Left lung (tissue), 10 donors: ENCODE data around the gene EIF4ENIF1. TPM values are rescaled to one million over a fixed set of nuclear protein-coding genes. Genes with fewer than 3 reads are reported as not detected.
"Not testable (repeated sequence)": the region's sequence is repeated elsewhere in the genome, so short reads cannot be mapped to it uniquely, and the experiment has no call there.

Source experiments
- ATAC-seq: fragments of 200-7000 bp; cut with Tn5 transposase; one replicate; pipeline ENCODE4 v1.9.1; 2020; ENCODE audit warnings: moderate library complexity
- DNase-seq, 4 donors: peaks; one replicate each; pipeline ENCODE4 v3.0.0-alpha.2; 2013 to 2020
- H3K27ac ChIP-seq, 2 donors: fragments of 200-600 bp; sonication (generic) in 1 of 2; one replicate each; pipeline versions ENCODE4 v1.5.0 to v1.8.0; 2020 to 2021
- H3K27me3 ChIP-seq, 2 donors: fragments of 200-600 bp; sonication (generic) in 1 of 2; one replicate each; pipeline versions ENCODE4 v1.5.0 to v1.8.0; 2020 to 2021
- H3K36me3 ChIP-seq, 2 donors: fragments of 200-600 bp; sonication (generic) in 1 of 2; one replicate each; pipeline versions ENCODE4 v1.5.0 to v1.8.0; 2020 to 2021
- H3K4me1 ChIP-seq, 2 donors: fragments of 200-600 bp; one replicate each; pipeline ENCODE4 v1.8.0; 2021
- H3K4me3 ChIP-seq, 2 donors: fragments of 200-600 bp; sonication (generic) in 1 of 2; one replicate each; pipeline versions ENCODE4 v1.5.0 to v1.8.0; 2020 to 2021; ENCODE audit warnings: mild to moderate bottlenecking in 1 of 2
- H3K9me3 ChIP-seq, 2 donors: fragments of 200-600 bp; sonication (generic) in 1 of 2; one replicate each; pipeline versions ENCODE4 v1.5.0 to v1.8.0; 2020 to 2021
- intact Hi-C, 2 donors: fragments of 100-400 bp; cut with DNase I; formaldehyde crosslinking; loops; one replicate each; pipeline versions ENCODE4 v1.11.2 to v1.14.2; 2022
- polyA plus RNA-seq, 6 donors: library from polyadenylated mRNA; unstranded; fragments of 120-200 nt; gene quantifications; one replicate each; pipeline ENCODE4 v1.2.1, GENCODE V29; 2013; ENCODE audit not compliant: insufficient read length in 6 of 6
- total RNA-seq, 2 donors: library from RNA; stranded (reverse); fragmentation: NEBNext Ultra II Directional; extraction: Animal tissue kit (Norgen Biotek cat#: 25700); gene quantifications; one replicate each; pipeline ENCODE4 v1.2.1, GENCODE V29; 2021
- TF ChIP-seq, protein P1 (sequence below), 2 donors: fragments of 200-600 bp; sonication (generic) in 1 of 2; IDR thresholded peaks; one replicate each; pipeline versions ENCODE4 v1.5.0 to v1.8.0; 2021; ENCODE audit warnings: antibody characterized with exemption in 2 of 2
- donor health status: DM: no; HTN: yes; CAD: no.
- donor health status: DM: no; HTN: no; CAD: no.

The EIF4ENIF1 gene
- total and polyA plus RNA-seq, 8 donors, result 23.2 to 45.9 (median 45.2) TPM

DNA sequence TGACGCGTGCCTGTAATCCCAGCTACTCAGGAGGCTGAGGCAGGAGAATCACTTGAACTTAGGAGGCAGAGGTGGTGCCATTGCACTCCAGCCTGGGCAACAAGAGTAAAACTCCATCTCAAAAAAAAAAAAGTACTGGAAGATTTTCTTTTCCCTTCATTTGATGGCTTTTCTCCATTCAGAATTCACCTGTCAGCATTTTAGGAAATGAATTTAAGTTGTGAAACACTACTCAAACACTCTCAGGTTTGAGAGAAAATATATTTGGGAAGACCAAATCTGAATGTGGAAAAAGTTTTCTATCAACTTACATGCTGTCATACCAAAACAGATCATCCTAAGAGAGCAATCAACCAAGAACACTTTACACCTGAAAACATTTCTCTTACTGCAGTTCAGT lies 2.7 kb downstream of the EIF4ENIF1 start:
- no peak for ATAC-seq
- no peaks in the 10 kb centered on the region for H3K9me3 ChIP-seq
- H3K4me3 ChIP-seq, result no peak overlapping the region
- TF ChIP-seq, protein P1, sequence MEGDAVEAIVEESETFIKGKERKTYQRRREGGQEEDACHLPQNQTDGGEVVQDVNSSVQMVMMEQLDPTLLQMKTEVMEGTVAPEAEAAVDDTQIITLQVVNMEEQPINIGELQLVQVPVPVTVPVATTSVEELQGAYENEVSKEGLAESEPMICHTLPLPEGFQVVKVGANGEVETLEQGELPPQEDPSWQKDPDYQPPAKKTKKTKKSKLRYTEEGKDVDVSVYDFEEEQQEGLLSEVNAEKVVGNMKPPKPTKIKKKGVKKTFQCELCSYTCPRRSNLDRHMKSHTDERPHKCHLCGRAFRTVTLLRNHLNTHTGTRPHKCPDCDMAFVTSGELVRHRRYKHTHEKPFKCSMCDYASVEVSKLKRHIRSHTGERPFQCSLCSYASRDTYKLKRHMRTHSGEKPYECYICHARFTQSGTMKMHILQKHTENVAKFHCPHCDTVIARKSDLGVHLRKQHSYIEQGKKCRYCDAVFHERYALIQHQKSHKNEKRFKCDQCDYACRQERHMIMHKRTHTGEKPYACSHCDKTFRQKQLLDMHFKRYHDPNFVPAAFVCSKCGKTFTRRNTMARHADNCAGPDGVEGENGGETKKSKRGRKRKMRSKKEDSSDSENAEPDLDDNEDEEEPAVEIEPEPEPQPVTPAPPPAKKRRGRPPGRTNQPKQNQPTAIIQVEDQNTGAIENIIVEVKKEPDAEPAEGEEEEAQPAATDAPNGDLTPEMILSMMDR (IDR thresholded peaks at IDR 0.05), result no peak
- H3K27me3 ChIP-seq, result no peaks in the 10 kb centered on the region
- H3K4me1 ChIP-seq, result peaks cover 16 to 32% of the 10 kb centered on the region in 2 donors
- no peak overlapping the region for H3K27ac ChIP-seq
- DNase-seq, result no peak
- intact Hi-C loops, result no loop called here
- peaks cover 0 to 60% of the 10 kb centered on the region in 2 donors for H3K36me3 ChIP-seq

- H3K9me3 ChIP-seq, H3K4me3 ChIP-seq, H3K27ac ChIP-seq, ATAC-seq, intact Hi-C loops, H3K27me3 ChIP-seq, DNase-seq: not testable (repeated sequence)
- Histone ChIP-seq H3K36me3 (peaks cover 0 to 66% of the 10 kb centered on the region in 2 donors), H3K4me1 (peaks cover 16 to 31% of the 10 kb centered on the region in 2 donors)
Measured at GRCh38 chr22:31486369-31486768, 3.3 kb downstream of the EIF4ENIF1 start.

- DNase-seq, H3K4me1 ChIP-seq, intact Hi-C loops, H3K4me3 ChIP-seq, H3K27me3 ChIP-seq, H3K27ac ChIP-seq, ATAC-seq, H3K9me3 ChIP-seq: not testable (repeated sequence)
- H3K36me3 ChIP-seq, result peaks cover 0 to 81% of the 10 kb centered on the region in 2 donors
Measured at GRCh38 chr22:31482470-31482869, 7.2 kb downstream of the EIF4ENIF1 start.

GRCh38 chr22:31481129-31481528 lies 8.5 kb downstream of the EIF4ENIF1 start:
- DNase-seq (no peak), ATAC-seq (no peak)
- peaks cover 0 to 75% of the 10 kb centered on the region in 2 donors for H3K36me3 ChIP-seq
- TF ChIP-seq, protein P1 (IDR thresholded peaks at IDR 0.05), result no peak
- H3K4me3 ChIP-seq, result no peak overlapping the region
- no peaks in the 10 kb centered on the region for H3K27me3 ChIP-seq
- H3K9me3 ChIP-seq, result no peaks in the 10 kb centered on the region
- H3K4me1 ChIP-seq, result no peaks in the 10 kb centered on the region
- H3K27ac ChIP-seq, result no peak overlapping the region
- intact Hi-C loops, result no loop called here

DNA sequence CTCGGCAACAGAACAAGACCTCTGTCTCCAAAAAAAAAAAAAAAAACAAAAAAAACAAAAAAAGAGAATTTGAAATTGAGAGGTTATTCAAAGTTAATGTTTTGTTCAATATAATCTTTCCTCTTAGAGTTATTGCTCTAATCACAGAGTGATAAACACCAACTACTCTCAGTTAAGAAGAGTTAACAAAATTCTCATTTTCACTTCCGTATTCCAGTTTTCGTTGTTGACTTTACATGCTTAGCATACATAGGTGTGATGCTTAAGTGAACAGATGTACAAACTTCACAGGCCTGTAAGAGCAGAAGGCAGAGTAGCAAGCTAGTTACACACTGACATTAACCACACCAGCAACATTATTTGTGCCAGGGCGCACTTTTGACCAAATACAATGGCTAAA lies 12.3 kb downstream of the EIF4ENIF1 start:
- intact Hi-C loops, result no loop called here
- Histone ChIP-seq H3K27ac (no peak overlapping the region), H3K27me3 (no peaks in the 10 kb centered on the region), H3K4me3 (no peak overlapping the region), H3K9me3 (no peaks in the 10 kb centered on the region), H3K36me3 (peaks cover 0 to 46% of the 10 kb centered on the region in 2 donors), H3K4me1 (peaks cover 0 to 8% of the 10 kb centered on the region in 2 donors)
- DNase-seq, result no peak
- no peak for ATAC-seq
- TF ChIP-seq, protein P1 (IDR thresholded peaks at IDR 0.05), result no peak

DNA sequence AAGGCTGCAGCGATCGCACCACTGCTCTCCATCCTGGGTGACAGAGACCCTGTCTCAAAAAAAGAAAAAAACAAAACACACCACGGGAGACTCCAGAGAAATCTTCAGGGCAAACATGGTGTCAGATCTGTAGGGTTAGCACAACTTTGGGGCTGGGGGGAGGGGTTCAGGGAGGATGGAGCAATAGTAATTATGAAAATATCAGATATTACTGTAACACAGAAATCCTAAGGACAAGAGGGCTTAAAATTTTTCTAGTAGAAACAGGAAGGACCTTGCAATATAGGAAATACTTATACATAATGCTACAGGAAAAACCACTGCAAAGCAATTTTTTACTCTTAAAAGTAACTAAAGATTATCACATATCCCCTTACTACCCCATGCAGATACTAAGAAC lies 13.8 kb downstream of the EIF4ENIF1 start:
- TF ChIP-seq, protein P1 (IDR thresholded peaks at IDR 0.05), result no peak
- Histone ChIP-seq H3K27ac (peak overlapping the region in 1 of 2 donors; percentile 34), H3K27me3 (no peaks in the 10 kb centered on the region), H3K9me3 (no peaks in the 10 kb centered on the region), H3K4me1 (peaks cover 0 to 8% of the 10 kb centered on the region in 2 donors), H3K36me3 (peaks cover 0 to 41% of the 10 kb centered on the region in 2 donors), H3K4me3 (no peak overlapping the region)
- intact Hi-C loops, result no loop called here
- no peak for ATAC-seq
- no peak for DNase-seq
